Calu3 (cell line): ENCODE data around the gene ZNF880. TPM values are rescaled to one million over a fixed set of nuclear protein-coding genes. Genes with fewer than 3 reads are reported as not detected.

Source experiments
- BruUV-seq: library from RNA; stranded (reverse); fragments of 400-500 nt; replicated peaks from 2 replicates; lab custom pipeline; 2021; lab: Mats Ljungman, UMichigan
- CTCF ChIA-PET: fragments of 300-600 bp; sonication (Branson Sonifier 250); formaldehyde crosslinking; loops from one replicate; lab custom pipeline; 2022; ENCODE audit warnings: antibody characterized with exemption; lab: Charles Lee
- DNase-seq: peaks from one replicate; pipeline ENCODE4 v3.0.0; 2022
- H3K27ac Mint-ChIP-seq: one replicate; pipeline ENCODE4 v1.8.0; 2022; ENCODE audit warnings: mixed read lengths; ENCODE audit not compliant: unreplicated experiment
- H3K27me3 Mint-ChIP-seq: one replicate; pipeline ENCODE4 v1.8.0; 2022; ENCODE audit warnings: mixed read lengths; ENCODE audit not compliant: unreplicated experiment
- H3K36me3 Mint-ChIP-seq: one replicate; pipeline ENCODE4 v1.8.0; 2022; ENCODE audit warnings: mild to moderate bottlenecking, moderate library complexity, mixed read lengths; ENCODE audit not compliant: insufficient read depth, unreplicated experiment
- H3K4me1 Mint-ChIP-seq: one replicate; pipeline ENCODE4 v1.8.0; 2022; ENCODE audit warnings: mild to moderate bottlenecking, low read depth, mixed read lengths; ENCODE audit not compliant: unreplicated experiment
- H3K4me3 Mint-ChIP-seq: one replicate; pipeline ENCODE4 v1.8.0; 2022; ENCODE audit warnings: mild to moderate bottlenecking, low read depth, moderate library complexity, mixed read lengths; ENCODE audit not compliant: unreplicated experiment
- H3K9me3 Mint-ChIP-seq: one replicate; pipeline ENCODE4 v1.8.0; 2022; ENCODE audit warnings: low read depth, mixed read lengths; ENCODE audit not compliant: unreplicated experiment
- CTCF ChIP-seq: fragments of 200-600 bp; IDR thresholded peaks from one replicate; pipeline ENCODE4 v1.8.0; 2022; ENCODE audit warnings: antibody characterized with exemption; ENCODE audit not compliant: unreplicated experiment
- intact Hi-C: fragments of 100-400 bp; cut with micrococcal nuclease; formaldehyde crosslinking; loops from one replicate; pipeline ENCODE4 v1.10.0; 2022; ENCODE audit not compliant: unreplicated experiment
- total RNA-seq: library from RNA; stranded (reverse); gene quantifications from 2 replicates; pipeline ENCODE4 v1.2.3, GENCODE V29; 2022

ZNF880 gene
- total RNA-seq, 1 experiment from 2014 or later: not detected

GRCh38 chr19:52351512-52351911, 18.2 kb upstream of the ZNF880 start:
- BruUV-seq: no TSS peak
- Mint-ChIP-seq H3K27me3 (no peaks in the 10 kb centered on the region), H3K4me3 (no peak overlapping the region), H3K4me1 (no peaks in the 10 kb centered on the region), H3K9me3 (peaks cover 14% of the 10 kb centered on the region), H3K36me3 (no peaks in the 10 kb centered on the region), H3K27ac (no peak overlapping the region)
- CTCF ChIA-PET: no interaction called here
- TF ChIP-seq CTCF: no peak
- intact Hi-C loops: no loop called here
- DNase-seq: no peak

DNA sequence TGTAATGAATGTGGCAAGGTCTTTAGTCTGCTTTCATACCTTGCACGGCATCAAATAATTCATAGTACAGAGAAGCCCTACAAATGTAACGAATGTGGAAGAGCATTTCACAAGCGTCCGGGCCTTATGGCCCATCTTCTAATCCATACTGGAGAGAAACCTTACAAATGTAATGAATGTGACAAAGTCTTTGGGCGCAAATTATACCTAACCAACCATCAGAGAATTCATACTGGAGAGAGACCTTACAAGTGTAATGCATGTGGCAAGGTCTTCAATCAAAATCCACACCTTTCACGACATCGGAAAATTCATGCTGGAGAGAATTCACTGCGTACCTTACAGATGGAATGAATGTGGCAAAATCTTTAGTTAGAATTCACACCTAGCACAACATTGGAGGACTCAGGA, 3.3 kb upstream of the ZNF880 start:
- no TSS peak for BruUV-seq
- Mint-ChIP-seq H3K27me3 (no peaks in the 10 kb centered on the region), H3K4me3 (no peak overlapping the region), H3K27ac (no peak overlapping the region), H3K9me3 (peaks cover 19% of the 10 kb centered on the region), H3K36me3 (no peaks in the 10 kb centered on the region), H3K4me1 (no peaks in the 10 kb centered on the region)
- no peak for DNase-seq
- intact Hi-C loops: no loop called here
- CTCF ChIA-PET: no interaction called here
- TF ChIP-seq CTCF: no peak

- no peak for DNase-seq
- Mint-ChIP-seq H3K36me3 (no peaks in the 10 kb centered on the region), H3K27ac (no peak overlapping the region), H3K27me3 (no peaks in the 10 kb centered on the region), H3K4me3 (no peak overlapping the region), H3K4me1 (no peaks in the 10 kb centered on the region), H3K9me3 (peaks cover 17% of the 10 kb centered on the region)
- intact Hi-C loops: no loop called here
- BruUV-seq: no TSS peak
- no peak for TF ChIP-seq CTCF
- CTCF ChIA-PET: no interaction called here
Observed at GRCh38 chr19:52370341-52370710, 603 bp downstream of the ZNF880 start.

GRCh38 chr19:52391135-52391534, 21.4 kb downstream of the ZNF880 start:
- no peaks in the 10 kb centered on the region for H3K36me3 Mint-ChIP-seq

More at GRCh38 chr19:52391135-52391534, 21.4 kb downstream of the ZNF880 start:
- no peak overlapping the region for H3K27ac Mint-ChIP-seq
- CTCF ChIA-PET: no interaction called here
- peaks cover 30% of the 10 kb centered on the region for H3K9me3 Mint-ChIP-seq
- intact Hi-C loops: no loop called here
- H3K4me1 Mint-ChIP-seq: no peaks in the 10 kb centered on the region
- no peak for TF ChIP-seq CTCF
- H3K4me3 Mint-ChIP-seq: no peak overlapping the region
- no peak for DNase-seq
- no peaks in the 10 kb centered on the region for H3K27me3 Mint-ChIP-seq
- BruUV-seq: no TSS peak
